ENCODE measurements around the gene HDAC5.
"Not testable (repeated sequence)": the region's sequence is repeated elsewhere in the genome, so short reads cannot be mapped to it uniquely, and the experiment has no call there.

HDAC5 gene

GRCh38 chr17:44110823-44111633 lies 12.4 kb downstream of the HDAC5 start:
- peak; percentile 65 to 72 for DNase-seq

- DNase-seq: no peak
Observed at GRCh38 chr17:44110011-44110686, 13.3 kb downstream of the HDAC5 start.

- DNase-seq: no peak
Observed at GRCh38 chr17:44109312-44109630, 14.2 kb downstream of the HDAC5 start.

- DNase-seq: no peak
Observed at GRCh38 chr17:44108440-44109311, 14.8 kb downstream of the HDAC5 start.

GRCh38 chr17:44106801-44107200 lies 16.6 kb downstream of the HDAC5 start:
- no peak for DNase-seq

GRCh38 chr17:44105941-44106340 lies 17.5 kb downstream of the HDAC5 start:
- no peak for DNase-seq

GRCh38 chr17:44105483-44105882 lies 18.0 kb downstream of the HDAC5 start:
- DNase-seq: no peak

GRCh38 chr17:44102849-44103622 lies 20.4 kb downstream of the HDAC5 start:
- no peak for DNase-seq

GRCh38 chr17:44101858-44102257 lies 21.6 kb downstream of the HDAC5 start:
- not testable (repeated sequence) for DNase-seq

- DNase-seq: no peak
Observed at GRCh38 chr17:44097110-44097958, 26.1 kb downstream of the HDAC5 start.

- no peak for DNase-seq
Observed at GRCh38 chr17:44095647-44096496, 27.6 kb downstream of the HDAC5 start.

- DNase-seq: no peak
Observed at GRCh38 chr17:44095388-44095646, 28.1 kb downstream of the HDAC5 start.

GRCh38 chr17:44094701-44095387 lies 28.6 kb downstream of the HDAC5 start:
- no peak for DNase-seq

- DNase-seq: no peak
Observed at GRCh38 chr17:44093231-44093900, 30.1 kb downstream of the HDAC5 start.

- no peak for DNase-seq
Observed at GRCh38 chr17:44092051-44092450, 31.4 kb downstream of the HDAC5 start.

- no peak for DNase-seq
Observed at GRCh38 chr17:44091200-44091997, 32.0 kb downstream of the HDAC5 start.

GRCh38 chr17:44088254-44088653 lies 35.2 kb downstream of the HDAC5 start:
- no peak for DNase-seq

- no peak for DNase-seq
Observed at GRCh38 chr17:44087319-44087718, 36.1 kb downstream of the HDAC5 start.
